Mesenchymal stem cell (in vitro differentiated cells and primary cell): ENCODE data around the gene ITGB5.

Experiments used
- DNase-seq: peaks from one replicate; pipeline ENCODE4 v3.0.0-alpha.2; 2013
- H2AFZ ChIP-seq: one replicate; pipeline ENCODE4 v1.6.1; 2013; ENCODE audit warnings: low read depth, mild to moderate bottlenecking, control low read depth, inconsistent platforms, low read length, moderate library complexity
- H2AK5ac ChIP-seq: 2 replicates; pipeline ENCODE4 v1.6.1; 2013; ENCODE audit warnings: low read length, moderate library complexity, mild to moderate bottlenecking, inconsistent platforms; ENCODE audit not compliant: severe bottlenecking
- H2BK120ac ChIP-seq: one replicate; pipeline ENCODE4 v1.6.1; 2013; ENCODE audit warnings: low read depth, mild to moderate bottlenecking, inconsistent platforms, low read length, moderate library complexity
- H2BK12ac ChIP-seq, 2 experiments: one replicate each; pipeline ENCODE4 v1.6.1; 2013; ENCODE audit warnings: inconsistent platforms in 2 of 2, low read length in 2 of 2, mild to moderate bottlenecking in 2 of 2, moderate library complexity in 2 of 2, control low read depth in 1 of 2
- H2BK15ac ChIP-seq: one replicate; pipeline ENCODE4 v1.6.1; 2013; ENCODE audit warnings: mild to moderate bottlenecking, low read depth, inconsistent platforms; ENCODE audit not compliant: poor library complexity, severe bottlenecking
- H2BK5ac ChIP-seq: 2 replicates; pipeline ENCODE4 v1.6.1; 2013; ENCODE audit warnings: low read depth, mild to moderate bottlenecking, low read length, control low read depth, inconsistent platforms; ENCODE audit not compliant: poor library complexity, severe bottlenecking
- H3K14ac ChIP-seq, 2 experiments: one replicate each; pipeline ENCODE4 v1.6.1; 2013; ENCODE audit warnings: inconsistent platforms in 2 of 2, low read length in 2 of 2, control low read depth in 1 of 2, mild to moderate bottlenecking in 1 of 2, moderate library complexity in 1 of 2
- H3K18ac ChIP-seq, 2 experiments: one replicate each; pipeline ENCODE4 v1.6.1; 2013; ENCODE audit warnings: inconsistent platforms in 2 of 2, low read length in 2 of 2, control low read depth in 1 of 2, low read depth in 1 of 2, mild to moderate bottlenecking in 1 of 2
- H3K23ac ChIP-seq, 2 experiments: one replicate each; pipeline ENCODE4 v1.6.1; 2013; ENCODE audit warnings: inconsistent platforms in 2 of 2, low read length in 2 of 2, mild to moderate bottlenecking in 2 of 2, moderate library complexity in 2 of 2, control low read depth in 1 of 2
- H3K27ac ChIP-seq: 2 replicates; pipeline ENCODE4 v1.5.1; 2013; ENCODE audit warnings: mild to moderate bottlenecking, moderate library complexity, low read length, control low read depth, inconsistent platforms; ENCODE audit not compliant: poor library complexity, severe bottlenecking
- H3K27me3 ChIP-seq, 2 experiments: 2 replicates each; pipeline versions ENCODE4 v1.6.1 to v1.7.0; 2013; ENCODE audit warnings: low read length in 2 of 2, mild to moderate bottlenecking in 2 of 2, moderate library complexity in 2 of 2, control low read depth in 1 of 2, inconsistent platforms in 1 of 2; ENCODE audit not compliant: control insufficient read depth in 1 of 2, insufficient read depth in 1 of 2
- H3K36me3 ChIP-seq, 2 experiments: 2 replicates each; pipeline versions ENCODE4 v1.6.1 to v1.7.0; 2013; ENCODE audit warnings: low read length in 2 of 2, control low read depth in 1 of 2, inconsistent platforms in 1 of 2, low read depth in 1 of 2, mild to moderate bottlenecking in 1 of 2; ENCODE audit not compliant: insufficient read depth in 2 of 2, control insufficient read depth in 1 of 2
- H3K4ac ChIP-seq, 2 experiments: one replicate each; pipeline ENCODE4 v1.6.1; 2013; ENCODE audit warnings: inconsistent platforms in 2 of 2, low read length in 2 of 2, mild to moderate bottlenecking in 2 of 2, moderate library complexity in 2 of 2, control low read depth in 1 of 2, low read depth in 1 of 2
- H3K4me1 ChIP-seq: 2 replicates; pipeline ENCODE4 v1.6.1; 2013; ENCODE audit warnings: low read depth, low read length, control low read depth; ENCODE audit not compliant: control insufficient read depth, insufficient read depth
- H3K4me2 ChIP-seq: 2 replicates; pipeline ENCODE4 v1.6.1; 2013; ENCODE audit warnings: low read length, mild to moderate bottlenecking, inconsistent platforms; ENCODE audit not compliant: poor library complexity, severe bottlenecking
- H3K4me3 ChIP-seq, 2 experiments: 2 replicates each; pipeline versions ENCODE4 v1.5.1 to v1.7.0; 2013; ENCODE audit warnings: low read length in 2 of 2, mild to moderate bottlenecking in 2 of 2, control low read depth in 1 of 2, low read depth in 1 of 2; ENCODE audit not compliant: insufficient read depth in 1 of 2
- H3K79me1 ChIP-seq: replicated peaks from 2 replicates; pipeline ENCODE4 v1.6.1; 2013; ENCODE audit warnings: mild to moderate bottlenecking, control low read depth, low read length, inconsistent platforms; ENCODE audit not compliant: poor library complexity, severe bottlenecking
- H3K9ac ChIP-seq: 2 replicates; pipeline ENCODE4 v1.7.0; 2013; ENCODE audit warnings: mild to moderate bottlenecking, low read length, moderate library complexity
- H3K9me3 ChIP-seq: 2 replicates; pipeline ENCODE4 v1.7.0; 2013; ENCODE audit warnings: mild to moderate bottlenecking, low read length; ENCODE audit not compliant: control insufficient read depth
- H4K8ac ChIP-seq: one replicate; pipeline ENCODE4 v1.6.1; 2013; ENCODE audit warnings: inconsistent platforms, mild to moderate bottlenecking, low read length, moderate library complexity
- H4K91ac ChIP-seq: one replicate; pipeline ENCODE4 v1.6.1; 2013; ENCODE audit warnings: mild to moderate bottlenecking, low read length, inconsistent platforms
- WGBS: methylation state at CpG from one replicate; pipeline ENCODE4 v1.1.7; 2013; ENCODE audit warnings: mixed read lengths; 5-methylcytosine and 5-hydroxymethylcytosine counted together

ITGB5 gene

GRCh38 chr3:124796477-124796876, 90.7 kb downstream of the ITGB5 start:
- Histone ChIP-seq H4K91ac (no peak overlapping the region), H2BK12ac (no peak overlapping the region), H2AFZ (no peak overlapping the region), H3K36me3 (peaks cover 36 to 71% of the 10 kb centered on the region in 2 experiments), H3K27ac (no peak overlapping the region), H3K9ac (no peak overlapping the region), H3K18ac (no peak overlapping the region), H2BK5ac (no peak overlapping the region), H3K9me3 (no peaks in the 10 kb centered on the region), H3K14ac (no peak overlapping the region), H3K4me2 (no peak overlapping the region), H3K27me3 (no peaks in the 10 kb centered on the region), H3K23ac (peak overlapping the region in 1 of 2 experiments; percentile 41), H4K8ac (no peak overlapping the region), H3K79me1 (peaks cover 30% of the 10 kb centered on the region), H2AK5ac (no peak overlapping the region), H3K4me3 (no peak overlapping the region), H3K4ac (no peak overlapping the region), H3K4me1 (peaks cover 35% of the 10 kb centered on the region), H2BK15ac (no peak overlapping the region), H2BK120ac (no peak overlapping the region)
- DNase-seq = no peak
- 94% methylated on average over 19 of the region's 19 CpGs for WGBS

- Histone ChIP-seq H3K18ac (peak overlapping the region; percentile 77 to 81), H2BK5ac (no peak overlapping the region), H3K36me3 (peaks cover 27 to 50% of the 10 kb centered on the region in 2 experiments), H2BK120ac (no peak overlapping the region), H2AK5ac (peak overlapping the region; percentile 86), H2BK15ac (peak overlapping the region; percentile 70), H3K9ac (peak overlapping the region; percentile 79), H3K27ac (peak overlapping the region; percentile 85), H3K4me1 (peaks cover 22% of the 10 kb centered on the region), H3K79me1 (peaks cover 23% of the 10 kb centered on the region), H3K4me3 (no peak overlapping the region), H3K14ac (no peak overlapping the region), H3K4me2 (no peak overlapping the region), H3K27me3 (no peaks in the 10 kb centered on the region), H4K8ac (peak overlapping the region; percentile 1), H3K9me3 (no peaks in the 10 kb centered on the region), H4K91ac (peak overlapping the region; percentile 25), H2AFZ (no peak overlapping the region), H3K4ac (peak overlapping the region in 1 of 2 experiments; percentile 78), H3K23ac (no peak overlapping the region), H2BK12ac (peak overlapping the region; percentile 9 to 88)
- peak; percentile 76 for DNase-seq
- WGBS = 63% methylated on average over 5 of the region's 6 CpGs
These were observed 94.0 kb downstream of the ITGB5 start for GRCh38 chr3:124793054-124793739.

- peak overlapping the region in 1 of 2 experiments; percentile 65 for H2BK12ac ChIP-seq
- H4K8ac ChIP-seq = peak overlapping the region; percentile 1
- no peaks in the 10 kb centered on the region for H3K9me3 ChIP-seq
- peak overlapping the region; percentile 85 for H3K27ac ChIP-seq
- H2BK5ac ChIP-seq = peak overlapping the region; percentile 39
- peak overlapping the region; percentile 79 for H3K9ac ChIP-seq
- H3K14ac ChIP-seq = no peak overlapping the region
- peak overlapping the region in 1 of 2 experiments; percentile 30 for H3K4me3 ChIP-seq
- H2AK5ac ChIP-seq = peak overlapping the region; percentile 94
- peaks cover 21% of the 10 kb centered on the region for H3K4me1 ChIP-seq
- H4K91ac ChIP-seq = no peak overlapping the region
- peak overlapping the region; percentile 70 for H2BK15ac ChIP-seq
- 85% methylated on average over 7 of the region's 7 CpGs for WGBS
- no peak overlapping the region for H3K4me2 ChIP-seq
- H3K36me3 ChIP-seq = peaks cover 25 to 49% of the 10 kb centered on the region in 2 experiments
- H3K79me1 ChIP-seq = peaks cover 24% of the 10 kb centered on the region
- H2BK120ac ChIP-seq = no peak overlapping the region
- H3K4ac ChIP-seq = peak overlapping the region in 1 of 2 experiments; percentile 13
- no peak overlapping the region for H3K23ac ChIP-seq
- H3K27me3 ChIP-seq = no peaks in the 10 kb centered on the region
- DNase-seq = no peak
- no peak overlapping the region for H2AFZ ChIP-seq
- peak overlapping the region; percentile 16 to 68 for H3K18ac ChIP-seq
These were observed 94.7 kb downstream of the ITGB5 start for GRCh38 chr3:124792341-124793040.

GRCh38 chr3:124791639-124792151, 95.5 kb downstream of the ITGB5 start:
- Histone ChIP-seq H3K18ac (peak overlapping the region; percentile 8 to 89), H3K9ac (peak overlapping the region; percentile 79), H3K4me1 (peaks cover 21% of the 10 kb centered on the region), H2BK12ac (peak overlapping the region; percentile 6 to 64), H3K27me3 (no peaks in the 10 kb centered on the region), H3K14ac (no peak overlapping the region), H4K8ac (no peak overlapping the region), H3K23ac (no peak overlapping the region), H2BK120ac (no peak overlapping the region), H2BK5ac (no peak overlapping the region), H3K4me3 (peak overlapping the region in 1 of 2 experiments; percentile 30), H2AFZ (no peak overlapping the region), H2AK5ac (no peak overlapping the region), H3K9me3 (no peaks in the 10 kb centered on the region), H3K4ac (no peak overlapping the region), H3K27ac (peak overlapping the region; percentile 89), H2BK15ac (no peak overlapping the region), H4K91ac (no peak overlapping the region), H3K4me2 (no peak overlapping the region), H3K36me3 (peaks cover 19 to 41% of the 10 kb centered on the region in 2 experiments), H3K79me1 (peaks cover 17% of the 10 kb centered on the region)
- peak; percentile 100 for DNase-seq
- 18% methylated on average over 3 of the region's 8 CpGs for WGBS
